Panc1 (cell line): ENCODE data around the gene CEMIP. TPM values are rescaled to one million over a fixed set of nuclear protein-coding genes. Genes with fewer than 3 reads are reported as not detected.

Source experiments
- ATAC-seq: fragments of 200-7000 bp; cut with Tn5 transposase; 2 replicates; pipeline ENCODE4 v1.9.1; 2020; ENCODE audit warnings: mild to moderate bottlenecking, moderate library complexity
- BruUV-seq: library from RNA; stranded (reverse); fragments of 400-500 nt; replicated peaks from 2 replicates; lab custom pipeline; 2021; lab: Mats Ljungman, UMichigan
- CTCF ChIA-PET: fragments of 300-600 bp; sonication (Branson Sonifier 250); formaldehyde crosslinking; loops from one replicate; lab custom pipeline; 2022; ENCODE audit warnings: antibody characterized with exemption; lab: Charles Lee
- POLR2A ChIA-PET: fragments of 300-600 bp; sonication (Branson Sonifier 250); formaldehyde crosslinking; loops from one replicate; lab custom pipeline; 2022; ENCODE audit warnings: antibody characterized with exemption; lab: Charles Lee
- DNase-seq: peaks from one replicate; pipeline ENCODE4 v3.0.0-alpha.2; 2010; ENCODE audit warnings: low read depth, low spot score
- H3K27ac ChIP-seq: 2 replicates; pipeline ENCODE4 v1.5.1; 2011; ENCODE audit warnings: mild to moderate bottlenecking, low read length, inconsistent platforms
- H3K27me3 ChIP-seq: fragments of 200-500 bp; sonication (Bioruptor generic); 2 replicates; pipeline ENCODE4 v1.6.0; 2014; ENCODE audit warnings: low read length, inconsistent platforms; ENCODE audit not compliant: control insufficient read depth, insufficient read depth
- H3K36me3 ChIP-seq: fragments of 200-500 bp; sonication (Bioruptor generic); 2 replicates; pipeline ENCODE4 v1.5.1; 2014; ENCODE audit warnings: inconsistent platforms, mild to moderate bottlenecking, low read length, moderate library complexity; ENCODE audit not compliant: control insufficient read depth, insufficient read depth
- H3K4me1 ChIP-seq: 2 replicates; pipeline ENCODE4 v1.5.1; 2011; ENCODE audit warnings: inconsistent platforms, mild to moderate bottlenecking, low read length, moderate library complexity; ENCODE audit not compliant: control insufficient read depth, insufficient read depth
- H3K4me3 ChIP-seq, 2 experiments: 2 replicates each; pipeline ENCODE4 v1.5.1; 2011 to 2012; ENCODE audit warnings: low read depth in 2 of 2, low read length in 2 of 2, mild to moderate bottlenecking in 2 of 2, inconsistent platforms in 1 of 2, moderate library complexity in 1 of 2
- H3K9me3 ChIP-seq: fragments of 200-500 bp; sonication (Bioruptor generic); 2 replicates; pipeline ENCODE4 v1.5.1; 2014; ENCODE audit warnings: low read depth, mild to moderate bottlenecking, inconsistent platforms, low read length, moderate library complexity; ENCODE audit not compliant: control insufficient read depth, insufficient read depth
- POLR2AphosphoS5 ChIP-seq: IDR thresholded peaks from 2 replicates; pipeline ENCODE4 v1.6.1; 2012; ENCODE audit warnings: mild to moderate bottlenecking, low read depth, low read length, moderate library complexity
- SIN3A ChIP-seq: IDR thresholded peaks from 2 replicates; pipeline ENCODE4 v1.6.1; 2012; ENCODE audit warnings: low read depth, mild to moderate bottlenecking, low read length, moderate library complexity, borderline replicate concordance; ENCODE audit not compliant: insufficient read depth
- TCF7L2 ChIP-seq: IDR thresholded peaks from 2 replicates; pipeline ENCODE4 v1.6.1; 2011; ENCODE audit warnings: mild to moderate bottlenecking, low read depth, low read length, inconsistent platforms
- in situ Hi-C: cut with HindIII; loops from 2 replicates; pipeline ENCODE4 v1.10.0; 2016; ENCODE audit warnings: low sequenced_read_pairs, low pct_unique_long_range_greater_than_20kb
- intact Hi-C: fragments of 100-400 bp; cut with micrococcal nuclease; formaldehyde crosslinking; loops from one replicate; pipeline ENCODE4 v1.10.0; 2022; ENCODE audit not compliant: unreplicated experiment
- total RNA-seq: library from RNA; stranded (reverse); gene quantifications from one replicate; pipeline ENCODE4 v1.2.1, GENCODE V29; 2021; ENCODE audit not compliant: unreplicated experiment
- TF ChIP-seq, protein P1 (sequence below), 2 experiments: IDR thresholded peaks; 2 replicates each; pipeline ENCODE4 v1.6.1; 2011 to 2012; ENCODE audit warnings: low read depth in 2 of 2, control low read depth in 1 of 2, low read length in 1 of 2, mild to moderate bottlenecking in 1 of 2, moderate library complexity in 1 of 2; ENCODE audit not compliant: insufficient read depth in 1 of 2
- TF ChIP-seq, protein P2 (sequence below): fragments of 450-650 bp; IDR thresholded peaks from 2 replicates; pipeline ENCODE4 v1.5.1; 2017; ENCODE audit warnings: mild to moderate bottlenecking

CEMIP gene
- total RNA-seq, 1 experiment from 2014 or later = 0.46 TPM

DNA sequence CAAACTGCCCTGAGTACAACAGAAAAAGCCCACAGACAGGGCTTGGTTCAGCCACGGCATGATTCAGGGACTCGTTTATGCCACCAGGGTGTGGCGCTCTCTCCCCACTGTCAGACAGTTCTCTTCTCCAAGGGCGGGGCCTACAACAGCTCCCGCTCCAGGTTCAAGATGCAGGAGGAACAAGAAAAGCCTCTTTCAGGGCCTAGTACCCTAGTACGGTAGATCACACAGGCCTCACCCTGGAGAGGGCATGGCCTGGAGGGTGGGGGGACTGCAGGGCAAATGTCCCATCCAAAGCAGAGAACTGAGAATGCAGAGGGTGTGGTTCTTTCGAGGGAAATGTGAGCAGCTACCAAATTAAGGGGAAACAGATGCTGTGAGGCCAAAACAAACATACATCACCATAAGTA lies 198.5 kb downstream of the CEMIP start:
- no peaks in the 10 kb centered on the region for H3K27me3 ChIP-seq
- ChIA-PET POLR2A (no interaction called here), CTCF (interaction anchor here (1.3 kb wide), 1 partner anchor 288 kb away, joined by 6 read pairs; no protein-coding TSS in a partner anchor)
- TF ChIP-seq, protein P1, sequence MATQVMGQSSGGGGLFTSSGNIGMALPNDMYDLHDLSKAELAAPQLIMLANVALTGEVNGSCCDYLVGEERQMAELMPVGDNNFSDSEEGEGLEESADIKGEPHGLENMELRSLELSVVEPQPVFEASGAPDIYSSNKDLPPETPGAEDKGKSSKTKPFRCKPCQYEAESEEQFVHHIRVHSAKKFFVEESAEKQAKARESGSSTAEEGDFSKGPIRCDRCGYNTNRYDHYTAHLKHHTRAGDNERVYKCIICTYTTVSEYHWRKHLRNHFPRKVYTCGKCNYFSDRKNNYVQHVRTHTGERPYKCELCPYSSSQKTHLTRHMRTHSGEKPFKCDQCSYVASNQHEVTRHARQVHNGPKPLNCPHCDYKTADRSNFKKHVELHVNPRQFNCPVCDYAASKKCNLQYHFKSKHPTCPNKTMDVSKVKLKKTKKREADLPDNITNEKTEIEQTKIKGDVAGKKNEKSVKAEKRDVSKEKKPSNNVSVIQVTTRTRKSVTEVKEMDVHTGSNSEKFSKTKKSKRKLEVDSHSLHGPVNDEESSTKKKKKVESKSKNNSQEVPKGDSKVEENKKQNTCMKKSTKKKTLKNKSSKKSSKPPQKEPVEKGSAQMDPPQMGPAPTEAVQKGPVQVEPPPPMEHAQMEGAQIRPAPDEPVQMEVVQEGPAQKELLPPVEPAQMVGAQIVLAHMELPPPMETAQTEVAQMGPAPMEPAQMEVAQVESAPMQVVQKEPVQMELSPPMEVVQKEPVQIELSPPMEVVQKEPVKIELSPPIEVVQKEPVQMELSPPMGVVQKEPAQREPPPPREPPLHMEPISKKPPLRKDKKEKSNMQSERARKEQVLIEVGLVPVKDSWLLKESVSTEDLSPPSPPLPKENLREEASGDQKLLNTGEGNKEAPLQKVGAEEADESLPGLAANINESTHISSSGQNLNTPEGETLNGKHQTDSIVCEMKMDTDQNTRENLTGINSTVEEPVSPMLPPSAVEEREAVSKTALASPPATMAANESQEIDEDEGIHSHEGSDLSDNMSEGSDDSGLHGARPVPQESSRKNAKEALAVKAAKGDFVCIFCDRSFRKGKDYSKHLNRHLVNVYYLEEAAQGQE (IDR thresholded peaks at IDR 0.05; ENCODE audit: insufficient read depth in 1 of 2, low read depth in 2 of 2, low read length in 1 of 2) = no peak
- TF ChIP-seq TCF7L2 (no peak), POLR2AphosphoS5 (no peak), SIN3A (no peak)
- TF ChIP-seq, protein P2, sequence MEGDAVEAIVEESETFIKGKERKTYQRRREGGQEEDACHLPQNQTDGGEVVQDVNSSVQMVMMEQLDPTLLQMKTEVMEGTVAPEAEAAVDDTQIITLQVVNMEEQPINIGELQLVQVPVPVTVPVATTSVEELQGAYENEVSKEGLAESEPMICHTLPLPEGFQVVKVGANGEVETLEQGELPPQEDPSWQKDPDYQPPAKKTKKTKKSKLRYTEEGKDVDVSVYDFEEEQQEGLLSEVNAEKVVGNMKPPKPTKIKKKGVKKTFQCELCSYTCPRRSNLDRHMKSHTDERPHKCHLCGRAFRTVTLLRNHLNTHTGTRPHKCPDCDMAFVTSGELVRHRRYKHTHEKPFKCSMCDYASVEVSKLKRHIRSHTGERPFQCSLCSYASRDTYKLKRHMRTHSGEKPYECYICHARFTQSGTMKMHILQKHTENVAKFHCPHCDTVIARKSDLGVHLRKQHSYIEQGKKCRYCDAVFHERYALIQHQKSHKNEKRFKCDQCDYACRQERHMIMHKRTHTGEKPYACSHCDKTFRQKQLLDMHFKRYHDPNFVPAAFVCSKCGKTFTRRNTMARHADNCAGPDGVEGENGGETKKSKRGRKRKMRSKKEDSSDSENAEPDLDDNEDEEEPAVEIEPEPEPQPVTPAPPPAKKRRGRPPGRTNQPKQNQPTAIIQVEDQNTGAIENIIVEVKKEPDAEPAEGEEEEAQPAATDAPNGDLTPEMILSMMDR = peak; percentile 77
- H3K27ac ChIP-seq = no peak overlapping the region
- in situ Hi-C loops = no loop called here
- H3K9me3 ChIP-seq = no peaks in the 10 kb centered on the region
- no peaks in the 10 kb centered on the region for H3K4me1 ChIP-seq
- H3K36me3 ChIP-seq = peaks cover 3% of the 10 kb centered on the region; the same call in 1 of the 2 replicates
- peak; percentile 87 for ATAC-seq
- intact Hi-C loops = loop anchor here (5.0 kb wide), 1 partner anchor 290 kb away; no protein-coding TSS in a partner anchor
- no peak overlapping the region for H3K4me3 ChIP-seq
- no TSS peak for BruUV-seq
- DNase-seq = no peak

DNA sequence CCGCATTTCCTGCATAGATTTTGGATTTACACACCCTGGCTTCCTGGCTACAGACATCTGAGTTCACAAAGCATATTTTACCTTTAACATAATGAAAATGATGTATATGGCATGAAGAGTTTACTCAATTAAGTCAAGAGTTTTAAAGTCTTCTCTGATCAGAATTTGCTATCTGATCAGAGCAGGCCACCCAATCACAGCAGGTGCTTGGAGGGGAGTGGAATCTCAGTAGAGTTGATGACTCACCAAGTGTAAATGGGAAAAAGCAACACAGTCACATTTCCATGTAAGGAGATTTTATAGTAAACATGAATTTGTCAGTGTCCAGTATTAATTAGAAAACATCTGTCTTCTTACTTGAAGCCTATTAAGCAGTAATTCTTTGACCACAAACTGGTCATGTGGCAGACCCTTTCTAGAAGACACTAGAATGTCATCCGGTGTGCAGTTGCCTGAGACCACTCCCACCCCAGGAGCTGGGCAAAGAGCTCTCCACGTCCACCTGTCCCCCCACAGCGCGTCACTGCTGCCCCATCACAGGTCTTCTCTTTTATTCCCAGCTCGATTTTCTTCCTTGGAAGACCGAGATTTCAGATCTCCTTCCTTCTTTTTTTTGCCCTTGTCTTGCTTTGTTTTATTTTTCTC lies 199.6 kb downstream of the CEMIP start:
- ChIA-PET CTCF (no interaction called here), POLR2A (no interaction called here)
- TF ChIP-seq, protein P2 = no peak
- TF ChIP-seq, protein P1 (IDR thresholded peaks at IDR 0.05; ENCODE audit: insufficient read depth in 1 of 2, low read depth in 2 of 2, low read length in 1 of 2) = no peak
- no peak for TF ChIP-seq POLR2AphosphoS5
- TF ChIP-seq TCF7L2 = no peak
- TF ChIP-seq SIN3A = no peak
- BruUV-seq = TSS peak; percentile 75
- Histone ChIP-seq H3K27ac (no peak overlapping the region), H3K36me3 (peaks cover 3% of the 10 kb centered on the region; the same call in 1 of the 2 replicates), H3K4me3 (no peak overlapping the region), H3K4me1 (no peaks in the 10 kb centered on the region), H3K27me3 (no peaks in the 10 kb centered on the region), H3K9me3 (no peaks in the 10 kb centered on the region)
- in situ Hi-C loops = no loop called here
- intact Hi-C loops = loop anchor here (5.0 kb wide), 1 partner anchor 288 kb away; no protein-coding TSS in a partner anchor
- DNase-seq (no peak), ATAC-seq (no peak)
